Subcutaneous adipose tissue (tissue), 4 donors: ENCODE data around the gene ATP6V0A4. TPM values are rescaled to one million over a fixed set of nuclear protein-coding genes. Genes with fewer than 3 reads are reported as not detected.

Experiments used
- total RNA-seq, 4 donors: library from RNA; depleted of rRNA; stranded (reverse); fragments of >200 nt; gene quantifications; one replicate each; pipeline ENCODE4 v1.1.0, GENCODE V29; 2016
- TF ChIP-seq, protein P1 (sequence below): fragments of 450-650 bp; IDR thresholded peaks from one replicate; pipeline ENCODE4 v1.5.1; 2016; ENCODE audit warnings: low read depth, mild to moderate bottlenecking, control low read depth, antibody characterized with exemption, moderate library complexity

Gene ATP6V0A4
- total RNA-seq, 4 donors from 2014 or later, result not detected

GRCh38 chr7:138802706-138803105 lies 4.7 kb upstream of the ATP6V0A4 start:
- TF ChIP-seq, protein P1, sequence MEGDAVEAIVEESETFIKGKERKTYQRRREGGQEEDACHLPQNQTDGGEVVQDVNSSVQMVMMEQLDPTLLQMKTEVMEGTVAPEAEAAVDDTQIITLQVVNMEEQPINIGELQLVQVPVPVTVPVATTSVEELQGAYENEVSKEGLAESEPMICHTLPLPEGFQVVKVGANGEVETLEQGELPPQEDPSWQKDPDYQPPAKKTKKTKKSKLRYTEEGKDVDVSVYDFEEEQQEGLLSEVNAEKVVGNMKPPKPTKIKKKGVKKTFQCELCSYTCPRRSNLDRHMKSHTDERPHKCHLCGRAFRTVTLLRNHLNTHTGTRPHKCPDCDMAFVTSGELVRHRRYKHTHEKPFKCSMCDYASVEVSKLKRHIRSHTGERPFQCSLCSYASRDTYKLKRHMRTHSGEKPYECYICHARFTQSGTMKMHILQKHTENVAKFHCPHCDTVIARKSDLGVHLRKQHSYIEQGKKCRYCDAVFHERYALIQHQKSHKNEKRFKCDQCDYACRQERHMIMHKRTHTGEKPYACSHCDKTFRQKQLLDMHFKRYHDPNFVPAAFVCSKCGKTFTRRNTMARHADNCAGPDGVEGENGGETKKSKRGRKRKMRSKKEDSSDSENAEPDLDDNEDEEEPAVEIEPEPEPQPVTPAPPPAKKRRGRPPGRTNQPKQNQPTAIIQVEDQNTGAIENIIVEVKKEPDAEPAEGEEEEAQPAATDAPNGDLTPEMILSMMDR, result no peak

- TF ChIP-seq, protein P1, result no peak
These were observed 3.3 kb upstream of the ATP6V0A4 start for GRCh38 chr7:138801256-138801655.

DNA sequence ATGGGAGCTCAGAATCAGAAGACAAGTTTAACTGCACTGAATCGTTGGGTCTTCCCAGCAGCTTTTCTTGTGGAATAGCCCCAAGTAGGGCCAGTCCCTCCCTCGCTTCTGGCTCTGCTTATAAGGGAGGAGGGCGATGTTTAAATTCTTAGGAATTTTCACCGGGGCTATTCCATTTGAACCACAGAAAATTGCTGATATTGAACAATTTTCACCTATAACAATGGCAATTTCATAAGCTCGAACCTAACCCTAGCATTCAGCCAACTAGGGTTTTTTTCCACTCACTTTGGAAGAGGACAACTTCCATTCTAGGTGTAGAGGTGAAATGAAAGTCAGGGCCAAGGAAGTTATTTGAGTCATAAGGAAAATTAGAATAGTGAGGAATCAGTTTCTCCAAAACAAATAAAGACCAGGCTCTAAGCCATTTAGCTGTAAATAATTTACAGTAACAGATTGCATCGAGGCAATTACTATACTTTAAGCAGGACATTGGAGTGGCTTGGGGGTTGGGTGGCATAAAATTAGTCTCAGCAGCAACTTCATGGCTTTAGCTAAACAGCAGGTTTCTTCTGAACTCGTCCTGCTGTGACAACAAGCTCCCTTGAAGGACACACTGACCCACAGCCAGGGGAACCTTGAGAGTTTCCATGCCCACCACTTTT lies 1.5 kb upstream of the ATP6V0A4 start:
- TF ChIP-seq, protein P1, result no peak

DNA sequence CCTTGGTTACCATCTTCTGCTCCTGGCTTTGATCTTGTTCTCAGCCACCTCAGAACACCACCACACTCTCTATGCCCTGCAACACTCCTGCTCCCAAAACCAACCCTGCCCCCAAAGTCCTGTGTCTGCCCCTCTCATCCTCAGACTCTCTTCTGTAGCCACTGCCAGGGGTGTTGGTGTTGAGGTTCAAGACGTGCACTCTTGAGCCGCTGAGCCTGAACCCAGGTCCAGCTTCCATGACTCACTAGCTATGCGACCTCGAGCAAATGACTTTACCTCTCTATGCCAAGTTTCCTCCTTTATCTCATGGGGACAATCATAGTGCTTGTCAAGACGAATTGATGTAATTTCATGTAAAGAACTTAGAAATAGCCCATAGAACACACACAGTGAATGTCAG lies 840 bp upstream of the ATP6V0A4 start:
- TF ChIP-seq, protein P1, result no peak

- TF ChIP-seq, protein P1, result no peak
These were observed 1.9 kb downstream of the ATP6V0A4 start for GRCh38 chr7:138796038-138796615.

DNA sequence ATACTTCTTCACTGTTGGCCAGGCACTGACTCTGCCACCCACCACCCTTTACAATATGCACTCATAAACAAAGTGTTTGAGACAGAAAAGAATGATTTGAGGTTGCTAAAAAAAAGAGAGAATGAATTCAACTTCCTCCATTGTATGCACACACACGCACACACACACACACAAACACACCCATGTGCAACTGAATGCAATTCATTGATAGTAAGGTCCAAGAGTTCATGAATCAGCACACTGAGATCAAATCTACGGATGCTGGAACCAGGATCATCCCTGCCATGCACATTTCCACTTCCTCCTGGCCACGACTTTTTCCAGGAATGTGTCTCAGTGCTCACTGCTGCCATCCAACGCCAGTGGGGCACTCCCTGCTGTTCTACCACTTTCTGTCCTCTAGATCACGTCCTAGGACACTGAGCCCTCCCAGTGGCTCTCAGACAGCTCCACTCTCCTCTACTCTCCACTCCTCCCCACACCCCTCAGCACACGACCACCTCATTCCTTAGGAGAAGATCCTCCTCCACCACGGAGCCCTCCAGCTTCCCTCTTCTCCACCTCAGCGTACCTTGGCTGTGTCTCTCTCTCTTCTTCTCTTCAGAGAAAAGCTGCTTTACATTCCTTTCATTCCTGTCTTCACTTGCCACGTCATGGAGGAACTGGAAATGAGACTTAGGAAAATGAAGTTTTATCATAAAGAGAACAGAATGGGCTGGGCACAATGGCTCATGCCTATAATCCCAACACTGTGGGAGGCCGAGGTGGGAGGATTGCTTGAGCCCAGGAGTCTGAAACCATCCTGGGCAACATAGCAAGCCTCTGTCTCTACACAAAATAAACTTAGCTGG lies 12.2 kb downstream of the ATP6V0A4 start:
- TF ChIP-seq, protein P1, result no peak

GRCh38 chr7:138784692-138785091 lies 13.3 kb downstream of the ATP6V0A4 start:
- TF ChIP-seq, protein P1, result no peak
